Fibroblast of mammary gland (primary cell): ENCODE results near the gene RHOJ.

Experiments used
- DNase-seq: peaks from one replicate; pipeline ENCODE4 v3.0.0-alpha.2; 2010; ENCODE audit warnings: low read depth
- H3K4me3 ChIP-seq: 2 replicates; pipeline ENCODE4 v1.5.1; 2011; ENCODE audit warnings: low read depth, mild to moderate bottlenecking, low read length, moderate library complexity; ENCODE audit not compliant: control insufficient read depth
- TF ChIP-seq, protein P1 (sequence below): conservative IDR thresholded peaks from 2 replicates; pipeline ENCODE4 v1.5.1; 2011; ENCODE audit warnings: low read depth, low read length, inconsistent platforms; ENCODE audit not compliant: control insufficient read depth, insufficient read depth

The RHOJ gene

GRCh38 chr14:63203618-63204406 lies 431 bp upstream of the RHOJ start:
- TF ChIP-seq, protein P1, sequence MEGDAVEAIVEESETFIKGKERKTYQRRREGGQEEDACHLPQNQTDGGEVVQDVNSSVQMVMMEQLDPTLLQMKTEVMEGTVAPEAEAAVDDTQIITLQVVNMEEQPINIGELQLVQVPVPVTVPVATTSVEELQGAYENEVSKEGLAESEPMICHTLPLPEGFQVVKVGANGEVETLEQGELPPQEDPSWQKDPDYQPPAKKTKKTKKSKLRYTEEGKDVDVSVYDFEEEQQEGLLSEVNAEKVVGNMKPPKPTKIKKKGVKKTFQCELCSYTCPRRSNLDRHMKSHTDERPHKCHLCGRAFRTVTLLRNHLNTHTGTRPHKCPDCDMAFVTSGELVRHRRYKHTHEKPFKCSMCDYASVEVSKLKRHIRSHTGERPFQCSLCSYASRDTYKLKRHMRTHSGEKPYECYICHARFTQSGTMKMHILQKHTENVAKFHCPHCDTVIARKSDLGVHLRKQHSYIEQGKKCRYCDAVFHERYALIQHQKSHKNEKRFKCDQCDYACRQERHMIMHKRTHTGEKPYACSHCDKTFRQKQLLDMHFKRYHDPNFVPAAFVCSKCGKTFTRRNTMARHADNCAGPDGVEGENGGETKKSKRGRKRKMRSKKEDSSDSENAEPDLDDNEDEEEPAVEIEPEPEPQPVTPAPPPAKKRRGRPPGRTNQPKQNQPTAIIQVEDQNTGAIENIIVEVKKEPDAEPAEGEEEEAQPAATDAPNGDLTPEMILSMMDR, result peak; percentile 11
- peak; percentile 88 for DNase-seq
- peak overlapping the region; percentile 40 for H3K4me3 ChIP-seq

GRCh38 chr14:63205044-63205575 lies 867 bp downstream of the RHOJ start:
- TF ChIP-seq, protein P1, result no peak
- DNase-seq, result peak; percentile 8
- H3K4me3 ChIP-seq, result no peak overlapping the region

GRCh38 chr14:63205866-63206265 lies 1.6 kb downstream of the RHOJ start:
- no peak for DNase-seq
- H3K4me3 ChIP-seq, result no peak overlapping the region
- TF ChIP-seq, protein P1, result no peak

GRCh38 chr14:63209160-63209559 lies 4.9 kb downstream of the RHOJ start:
- DNase-seq, result no peak
- TF ChIP-seq, protein P1, result no peak

DNA sequence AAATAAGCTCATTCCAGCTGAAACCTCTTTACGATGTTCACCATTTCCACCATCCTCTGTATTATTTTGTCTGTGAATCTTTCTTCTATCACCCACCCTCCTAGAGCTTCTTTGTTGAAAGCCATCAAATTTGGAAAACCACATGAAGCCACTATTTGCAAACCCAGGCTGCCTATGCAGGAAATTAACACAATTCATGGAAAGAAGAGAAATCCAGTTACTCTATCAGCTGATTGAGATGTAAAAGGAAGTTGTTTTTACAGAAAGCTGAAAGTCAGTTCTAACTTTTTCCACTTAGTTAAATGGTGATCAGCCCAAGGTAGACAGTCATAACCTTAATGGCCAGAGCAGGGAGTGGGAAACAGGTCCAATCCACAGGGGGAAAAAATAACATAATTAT lies 6.6 kb downstream of the RHOJ start:
- no peak for DNase-seq
- TF ChIP-seq, protein P1, result no peak
- H3K4me3 ChIP-seq, result no peak overlapping the region

More at GRCh38 chr14:63209160-63209559, 4.9 kb downstream of the RHOJ start:
- H3K4me3 ChIP-seq, result no peak overlapping the region

DNA sequence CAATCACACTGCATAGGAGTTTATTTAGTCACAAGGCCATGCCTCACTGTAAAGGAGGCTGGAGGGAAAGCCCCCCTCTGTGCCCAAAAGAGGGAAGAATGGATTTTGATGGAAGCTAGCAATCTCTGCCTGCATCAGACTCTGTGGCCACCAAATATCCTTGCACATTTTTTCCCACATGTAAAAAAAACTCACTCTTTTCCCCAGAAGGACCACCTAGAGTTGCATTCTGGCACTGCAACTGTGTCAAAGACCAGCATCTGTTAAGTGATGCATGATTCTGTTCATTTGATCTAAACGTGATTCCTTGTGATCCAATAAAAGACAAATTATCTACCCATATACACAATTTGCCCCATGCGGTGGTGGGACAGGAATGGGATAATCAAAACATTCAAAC lies 8.0 kb downstream of the RHOJ start:
- no peak overlapping the region for H3K4me3 ChIP-seq
- TF ChIP-seq, protein P1, result peak; percentile 9
- no peak for DNase-seq
